Peyer's patch (tissue), 4 donors: ENCODE results near the gene RAB7B. TPM values are rescaled to one million over a fixed set of nuclear protein-coding genes. Genes with fewer than 3 reads are reported as not detected.

Experiments
- DNase-seq, 3 donors: peaks; one replicate each; pipeline ENCODE4 v3.0.0-alpha.2; 2017 to 2019
- H3K27ac ChIP-seq, 4 donors: fragments of 200-600 bp; sonication (generic); one replicate each; pipeline ENCODE4 v1.5.1; 2016 to 2019
- H3K27me3 ChIP-seq, 2 donors: fragments of 200-600 bp; sonication (generic); one replicate each; pipeline ENCODE4 v1.5.1; 2019
- H3K36me3 ChIP-seq, 3 donors: fragments of 200-600 bp; sonication (generic); one replicate each; pipeline ENCODE4 v1.5.1; 2016 to 2019
- H3K4me1 ChIP-seq, 4 donors: fragments of 200-600 bp; sonication (generic); one replicate each; pipeline ENCODE4 v1.5.1; 2016 to 2019
- H3K4me3 ChIP-seq, 4 donors: fragments of 200-600 bp; sonication (generic); 1 replicate in 3 of 4; 2 replicates in 1 of 4; pipeline ENCODE4 v1.5.1; 2016 to 2019; ENCODE audit warnings: mild to moderate bottlenecking in 1 of 4
- H3K9me3 ChIP-seq, 4 donors: fragments of 200-600 bp; sonication (generic); one replicate each; pipeline ENCODE4 v1.5.1; 2016 to 2019; ENCODE audit warnings: mild to moderate bottlenecking in 1 of 4
- POLR2A ChIP-seq, 2 donors: fragments of 450-650 bp; IDR thresholded peaks; one replicate each; pipeline ENCODE4 v1.5.1; 2017; ENCODE audit warnings: antibody characterized with exemption in 2 of 2, mild to moderate bottlenecking in 2 of 2, moderate library complexity in 2 of 2
- total RNA-seq, 4 donors: library from RNA; depleted of rRNA; stranded (reverse); fragments of >200 nt; gene quantifications; one replicate each; pipeline ENCODE4 v1.1.0, GENCODE V29; 2016
- TF ChIP-seq, protein P1 (sequence below), 6 experiments: fragments of 450-650 bp in 4 of 6; fragments of 200-600 bp in 2 of 6; sonication (generic) in 1 of 6; IDR thresholded peaks; one replicate each; pipeline ENCODE4 v1.5.1; 2017 to 2019; ENCODE audit warnings: antibody characterized with exemption in 6 of 6, mild to moderate bottlenecking in 3 of 6, moderate library complexity in 1 of 6

The RAB7B gene
- total RNA-seq, 4 donors from 2014 or later: 0.35 to 0.47 (median 0.40) TPM; not detected in 1

DNA sequence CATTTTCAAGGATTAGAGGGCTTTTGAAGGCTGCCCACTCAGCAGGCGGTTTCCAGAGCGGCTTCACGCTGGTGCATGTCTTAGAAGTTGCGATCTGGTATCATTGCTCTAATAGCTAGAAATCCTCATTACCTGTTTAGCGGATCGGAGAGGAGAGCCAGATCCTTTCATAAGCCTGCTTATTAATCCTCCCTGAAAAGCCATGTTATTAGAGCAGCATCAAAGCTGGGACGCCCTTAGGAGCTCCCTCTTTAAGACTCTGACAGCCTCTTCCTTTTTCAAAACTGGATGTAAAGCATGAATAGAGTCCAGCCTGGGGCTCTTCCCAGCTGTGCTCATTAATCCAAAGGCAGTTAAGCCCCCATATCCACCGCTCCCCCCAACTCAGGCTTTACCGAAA, 34.4 kb upstream of the RAB7B start:
- H3K9me3 ChIP-seq: no peaks in the 10 kb centered on the region
- peak overlapping the region in 1 of 4 donors; percentile 12 for H3K4me3 ChIP-seq
- no peaks in the 10 kb centered on the region for H3K36me3 ChIP-seq
- H3K27me3 ChIP-seq: no peaks in the 10 kb centered on the region
- no peak for DNase-seq
- TF ChIP-seq POLR2A (IDR thresholded peaks at IDR 0.05): no peak
- TF ChIP-seq, protein P1, sequence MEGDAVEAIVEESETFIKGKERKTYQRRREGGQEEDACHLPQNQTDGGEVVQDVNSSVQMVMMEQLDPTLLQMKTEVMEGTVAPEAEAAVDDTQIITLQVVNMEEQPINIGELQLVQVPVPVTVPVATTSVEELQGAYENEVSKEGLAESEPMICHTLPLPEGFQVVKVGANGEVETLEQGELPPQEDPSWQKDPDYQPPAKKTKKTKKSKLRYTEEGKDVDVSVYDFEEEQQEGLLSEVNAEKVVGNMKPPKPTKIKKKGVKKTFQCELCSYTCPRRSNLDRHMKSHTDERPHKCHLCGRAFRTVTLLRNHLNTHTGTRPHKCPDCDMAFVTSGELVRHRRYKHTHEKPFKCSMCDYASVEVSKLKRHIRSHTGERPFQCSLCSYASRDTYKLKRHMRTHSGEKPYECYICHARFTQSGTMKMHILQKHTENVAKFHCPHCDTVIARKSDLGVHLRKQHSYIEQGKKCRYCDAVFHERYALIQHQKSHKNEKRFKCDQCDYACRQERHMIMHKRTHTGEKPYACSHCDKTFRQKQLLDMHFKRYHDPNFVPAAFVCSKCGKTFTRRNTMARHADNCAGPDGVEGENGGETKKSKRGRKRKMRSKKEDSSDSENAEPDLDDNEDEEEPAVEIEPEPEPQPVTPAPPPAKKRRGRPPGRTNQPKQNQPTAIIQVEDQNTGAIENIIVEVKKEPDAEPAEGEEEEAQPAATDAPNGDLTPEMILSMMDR (IDR thresholded peaks at IDR 0.05): no peak
- H3K27ac ChIP-seq: peak overlapping the region in 2 of 4 donors; percentile 45 to 75
- peaks cover 0 to 11% (median 4%) of the 10 kb centered on the region in 4 donors for H3K4me1 ChIP-seq

GRCh38 chr1:206036663-206037455, 33.7 kb upstream of the RAB7B start:
- TF ChIP-seq POLR2A (IDR thresholded peaks at IDR 0.05): no peak
- TF ChIP-seq, protein P1 (IDR thresholded peaks at IDR 0.05): no peak
- Histone ChIP-seq H3K27ac (peak overlapping the region in 2 of 4 donors; percentile 45 to 75), H3K36me3 (no peaks in the 10 kb centered on the region), H3K4me3 (peak overlapping the region in 1 of 4 donors; percentile 12), H3K4me1 (peaks cover 0 to 14% (median 5%) of the 10 kb centered on the region in 4 donors), H3K9me3 (no peaks in the 10 kb centered on the region), H3K27me3 (no peaks in the 10 kb centered on the region)
- no peak for DNase-seq

GRCh38 chr1:206035027-206035426, 31.8 kb upstream of the RAB7B start:
- Histone ChIP-seq H3K36me3 (no peaks in the 10 kb centered on the region), H3K27me3 (no peaks in the 10 kb centered on the region), H3K9me3 (no peaks in the 10 kb centered on the region), H3K4me1 (peaks cover 0 to 14% (median 4%) of the 10 kb centered on the region in 4 donors), H3K4me3 (peak overlapping the region in 2 of 4 donors; percentile 32 to 41), H3K27ac (peak overlapping the region in 2 of 4 donors; percentile 46 to 75)
- TF ChIP-seq POLR2A (IDR thresholded peaks at IDR 0.05): no peak
- TF ChIP-seq, protein P1 (IDR thresholded peaks at IDR 0.05): no peak
- DNase-seq: peak; percentile 54 to 75 (median 71)

GRCh38 chr1:206032380-206033140, 29.4 kb upstream of the RAB7B start:
- H3K4me3 ChIP-seq: no peak overlapping the region
- H3K36me3 ChIP-seq: no peaks in the 10 kb centered on the region
- peak overlapping the region in 1 of 4 donors; percentile 7 for H3K27ac ChIP-seq
- DNase-seq: no peak
- no peaks in the 10 kb centered on the region for H3K27me3 ChIP-seq
- TF ChIP-seq, protein P1 (IDR thresholded peaks at IDR 0.05): no peak
- no peak for TF ChIP-seq POLR2A (IDR thresholded peaks at IDR 0.05)
- peaks cover 0 to 10% (median 0%) of the 10 kb centered on the region in 4 donors for H3K4me1 ChIP-seq
- H3K9me3 ChIP-seq: no peaks in the 10 kb centered on the region

GRCh38 chr1:206030714-206031113, 27.5 kb upstream of the RAB7B start:
- Histone ChIP-seq H3K27ac (peak overlapping the region in 1 of 4 donors; percentile 43), H3K4me3 (no peak overlapping the region), H3K4me1 (peaks cover 0 to 10% (median 0%) of the 10 kb centered on the region in 4 donors), H3K36me3 (no peaks in the 10 kb centered on the region), H3K9me3 (no peaks in the 10 kb centered on the region), H3K27me3 (no peaks in the 10 kb centered on the region)
- peak; percentile 76 to 90 (median 81) for DNase-seq
- no peak for TF ChIP-seq POLR2A (IDR thresholded peaks at IDR 0.05)
- TF ChIP-seq, protein P1 (IDR thresholded peaks at IDR 0.05): peak; percentile 69 to 85 (median 80)
